HK-2 (cell line): ENCODE results near the gene CCDC169.
"Not testable (repeated sequence)": the region's sequence is repeated elsewhere in the genome, so short reads cannot be mapped to it uniquely, and the experiment has no call there.

ENCODE experiments used
- DNase-seq: peaks from one replicate; pipeline ENCODE4 v3.0.0-alpha.2; 2018; ENCODE audit not compliant: unreplicated experiment

CCDC169 gene

GRCh38 chr13:36297366-36298338, at the start of gene CCDC169:
Gene CCDC169, minus strand, starts transcription at chr13:36297814. Its CDS starts 95 bp downstream, at chr13:36297719.
- DNase-seq, result peak; percentile 66

DNA sequence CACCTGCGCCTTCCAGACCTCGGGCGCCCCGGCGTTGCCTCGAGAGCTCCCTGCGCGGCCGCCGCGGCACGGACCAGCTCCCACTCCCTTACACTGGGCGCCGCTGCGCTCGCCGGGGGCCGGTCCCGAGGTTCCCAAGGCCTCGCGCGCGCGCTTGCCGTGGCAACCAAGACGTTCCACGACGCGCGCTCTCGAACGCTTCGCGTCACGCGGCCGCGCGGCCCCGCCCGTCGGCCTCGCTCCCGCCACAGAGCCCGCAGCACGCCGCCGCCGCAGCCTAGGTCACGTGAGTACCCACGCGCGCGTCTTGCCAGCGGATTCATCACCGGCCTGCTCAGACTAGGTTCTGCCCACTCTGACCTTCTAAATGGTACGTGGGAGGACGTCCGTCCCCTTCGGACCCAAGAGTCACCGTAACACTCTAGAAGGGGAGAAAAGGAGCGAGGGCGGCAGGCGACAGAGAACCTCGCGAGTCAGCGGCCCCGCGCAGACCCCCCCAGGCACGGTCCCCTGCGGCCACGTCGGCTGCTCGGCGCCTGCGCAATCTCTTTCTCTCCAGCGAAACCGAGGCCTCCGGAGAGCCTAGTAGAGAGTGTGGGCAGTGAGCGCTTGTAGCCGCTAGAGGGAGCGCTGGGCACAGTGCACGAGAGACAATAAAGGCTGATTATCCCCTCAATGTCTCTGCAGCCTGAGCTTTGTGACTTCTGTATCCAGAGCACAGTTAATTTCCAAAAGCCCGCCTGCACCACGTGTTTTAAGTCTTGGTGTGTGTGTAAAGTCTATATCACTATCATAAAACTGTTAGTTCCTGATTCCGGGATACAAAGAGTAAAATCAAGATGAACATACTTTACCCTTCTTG, 48.8 kb upstream of the CCDC169 start, which contains the start of gene SPART:
SPART (minus strand) TSS at position 173 of the 862 bp plus-strand sequence. CDS start 10,564 bp downstream, outside the sequence.
- peak; percentile 88 for DNase-seq

DNA sequence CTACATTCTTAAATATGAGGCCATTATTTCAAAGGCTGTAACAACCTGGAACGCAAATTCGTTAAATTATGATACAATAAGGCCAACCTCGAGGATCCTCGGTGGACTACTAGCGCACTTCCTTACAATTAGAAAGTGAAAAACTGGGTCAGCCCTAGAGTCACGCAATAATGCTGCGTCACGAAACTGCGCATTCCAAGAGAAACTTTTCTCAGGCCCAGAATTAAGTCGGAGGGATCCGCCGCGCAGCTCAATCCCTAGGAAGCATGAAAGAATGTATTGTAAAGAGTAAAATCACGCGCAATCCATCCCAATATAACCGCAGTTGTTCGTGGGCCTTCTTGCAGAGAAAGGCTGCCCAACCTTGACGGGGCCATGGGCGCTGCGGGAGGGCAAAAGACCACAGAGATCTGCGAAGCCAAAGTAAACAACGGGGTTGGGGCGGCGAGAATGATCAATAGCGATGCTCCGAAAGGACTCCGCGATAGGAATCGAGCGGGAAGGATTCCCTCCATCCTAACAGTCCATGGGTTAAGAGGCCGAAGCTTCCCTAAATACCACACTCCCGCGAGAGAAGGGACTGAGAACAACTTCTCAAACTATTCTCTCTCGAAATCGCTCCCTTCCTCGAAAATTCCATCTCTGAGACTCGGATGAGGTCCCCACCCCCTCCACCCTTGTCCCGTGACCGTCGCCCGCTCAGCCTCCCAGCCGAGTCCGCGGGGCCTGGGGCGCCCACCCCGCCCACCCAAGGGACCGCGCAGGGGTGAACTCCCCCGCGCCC, 48.0 kb upstream of the CCDC169 start:
- DNase-seq, result peak; percentile 44

DNA sequence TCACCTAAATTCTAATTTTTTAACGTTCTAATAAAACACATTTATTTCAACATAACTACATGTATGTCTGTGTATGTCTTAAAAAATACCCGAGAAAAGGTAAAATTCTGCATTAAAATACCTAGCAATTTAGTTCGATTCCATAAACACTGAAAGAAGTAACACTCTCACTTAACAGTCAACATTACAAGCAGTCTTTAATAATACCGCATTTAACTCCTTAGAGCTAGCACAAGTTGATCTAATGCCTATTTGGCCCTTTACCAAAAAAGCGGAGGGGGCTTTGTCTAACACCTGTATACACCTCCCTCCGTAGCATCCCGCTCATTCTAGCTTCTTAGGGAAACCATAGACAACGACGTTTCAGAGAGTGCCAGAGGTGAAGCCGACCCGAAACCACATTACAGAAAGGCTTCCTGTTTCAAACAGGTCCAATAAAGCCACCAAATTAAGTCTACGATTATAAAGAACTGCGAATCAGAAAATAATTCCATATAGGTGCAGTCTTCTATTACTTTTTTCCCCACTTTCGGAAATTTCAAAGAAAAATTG, 47.3 kb upstream of the CCDC169 start:
- DNase-seq, result peak; percentile 5

GRCh38 chr13:36344173-36344572, 46.6 kb upstream of the CCDC169 start:
- DNase-seq, result no peak

- no peak for DNase-seq
These were observed 46.2 kb upstream of the CCDC169 start for GRCh38 chr13:36343766-36344165.

- no peak for DNase-seq
These were observed 45.1 kb upstream of the CCDC169 start for GRCh38 chr13:36342715-36343114.

DNA sequence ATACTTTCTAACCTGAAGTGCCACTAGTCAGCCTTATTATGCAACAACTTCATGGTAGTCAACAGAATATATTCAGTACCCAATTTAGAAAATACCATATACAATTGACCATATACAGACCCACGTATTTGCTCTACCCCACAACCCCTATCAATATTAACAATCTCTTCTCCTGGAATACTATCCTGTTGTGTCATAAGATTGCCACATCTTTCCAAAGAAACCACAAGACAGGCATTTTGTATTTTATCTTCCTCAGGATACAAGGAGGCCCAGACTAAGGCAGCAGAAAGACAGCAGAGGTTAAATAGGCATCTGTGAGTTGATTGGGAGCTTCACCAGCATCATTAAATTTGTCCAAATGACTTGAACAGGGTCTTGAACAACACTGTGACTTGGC, 44.1 kb upstream of the CCDC169 start:
- DNase-seq, result no peak

GRCh38 chr13:36339600-36340155, 42.1 kb upstream of the CCDC169 start:
- no peak for DNase-seq

DNA sequence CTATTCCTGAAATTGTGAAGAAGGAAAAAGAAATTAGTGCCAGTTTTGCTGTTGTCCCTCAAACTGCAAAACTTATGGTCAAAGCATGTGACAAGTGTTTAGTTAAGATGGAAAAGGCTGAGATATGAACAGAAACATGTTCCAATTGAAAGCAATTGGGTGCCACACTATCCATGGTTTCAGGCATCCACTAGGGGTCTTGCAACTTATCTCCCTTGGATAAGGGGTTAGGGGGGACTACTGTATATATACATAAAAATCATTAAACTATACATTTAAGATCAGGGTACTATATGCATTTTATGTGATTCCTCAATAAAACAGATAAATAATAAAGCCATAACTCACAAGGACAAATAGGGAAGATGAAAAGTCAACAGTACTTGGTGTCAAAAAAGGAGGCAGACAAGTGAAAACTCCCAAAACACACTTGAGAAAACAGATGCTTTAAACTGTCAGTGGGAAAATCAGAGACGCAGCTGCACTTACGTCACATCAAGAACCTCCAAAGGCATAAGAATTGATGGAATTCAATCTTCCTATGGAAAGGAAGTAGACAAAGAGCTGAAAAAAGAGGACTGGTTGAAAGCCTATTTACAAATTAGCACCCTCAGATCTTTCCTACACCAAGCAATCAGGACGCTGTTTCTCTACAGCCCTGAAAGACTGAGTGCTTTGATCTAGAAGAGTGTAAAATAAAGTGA, 40.5 kb upstream of the CCDC169 start:
- no peak for DNase-seq

GRCh38 chr13:36332986-36333385, 35.4 kb upstream of the CCDC169 start:
- no peak for DNase-seq

GRCh38 chr13:36332255-36332654, 34.6 kb upstream of the CCDC169 start:
- not testable (repeated sequence) for DNase-seq

- no peak for DNase-seq
These were observed 33.7 kb upstream of the CCDC169 start for GRCh38 chr13:36331280-36331679.

GRCh38 chr13:36329361-36329760, 31.7 kb upstream of the CCDC169 start:
- no peak for DNase-seq

DNA sequence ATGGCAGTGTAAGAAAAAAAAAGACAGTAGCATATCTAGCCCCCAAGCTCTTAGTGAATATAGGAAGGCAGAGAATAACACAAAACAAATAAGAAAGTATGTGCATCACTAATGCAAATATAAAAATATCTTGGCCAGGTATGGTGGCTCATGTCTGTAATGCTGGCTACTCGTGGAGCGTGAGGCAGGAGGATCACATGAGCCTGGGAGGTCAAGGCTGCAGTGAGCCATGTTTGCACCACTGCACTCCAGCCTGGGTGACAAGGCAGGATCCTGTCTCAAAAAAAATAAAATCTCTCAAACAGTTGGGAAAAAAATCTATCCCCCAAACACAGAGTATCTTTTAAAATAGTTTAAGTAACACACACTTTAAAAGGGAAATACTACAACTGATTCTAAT, 31.2 kb upstream of the CCDC169 start:
- DNase-seq, result no peak

DNA sequence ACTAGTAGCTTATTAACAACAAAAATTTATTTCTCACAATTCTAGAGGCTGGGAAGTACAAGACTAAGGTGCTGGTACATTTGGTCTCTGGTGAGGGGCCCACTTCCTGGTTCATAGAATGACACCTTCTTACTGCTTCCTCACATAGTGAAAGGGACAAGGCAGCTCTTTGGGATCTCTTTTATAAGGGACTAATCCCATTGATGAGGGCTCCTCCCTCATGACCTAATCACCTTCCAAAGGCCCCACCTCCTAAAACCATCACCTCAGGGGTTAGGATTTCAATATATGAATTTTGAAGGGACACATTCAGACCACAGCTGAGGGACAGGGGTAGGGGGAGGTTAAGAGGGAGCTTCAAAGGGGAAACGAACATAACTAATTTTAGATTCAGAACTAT, 28.3 kb upstream of the CCDC169 start:
- no peak for DNase-seq

DNA sequence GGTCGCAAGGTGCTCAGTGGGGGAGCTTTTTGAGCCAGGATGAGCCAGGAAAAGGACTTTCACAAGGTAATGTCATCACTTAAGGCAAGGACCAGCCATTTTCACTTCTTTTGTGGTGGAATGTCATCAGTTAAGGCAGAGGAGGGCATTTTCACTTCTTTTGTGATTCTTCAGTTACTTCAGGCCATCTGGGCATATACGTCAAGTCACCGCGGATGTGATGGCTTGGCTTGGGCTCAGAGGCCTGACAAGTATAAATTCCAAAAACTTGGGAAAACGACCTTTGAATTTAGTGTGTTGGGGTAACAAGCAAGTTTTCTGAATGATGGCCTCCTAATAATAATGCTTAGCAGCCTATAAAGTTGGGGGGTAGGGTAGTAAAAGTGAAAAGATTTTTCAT, 27.3 kb upstream of the CCDC169 start:
- not testable (repeated sequence) for DNase-seq

GRCh38 chr13:36323951-36324566, 26.4 kb upstream of the CCDC169 start:
- DNase-seq, result no peak

DNA sequence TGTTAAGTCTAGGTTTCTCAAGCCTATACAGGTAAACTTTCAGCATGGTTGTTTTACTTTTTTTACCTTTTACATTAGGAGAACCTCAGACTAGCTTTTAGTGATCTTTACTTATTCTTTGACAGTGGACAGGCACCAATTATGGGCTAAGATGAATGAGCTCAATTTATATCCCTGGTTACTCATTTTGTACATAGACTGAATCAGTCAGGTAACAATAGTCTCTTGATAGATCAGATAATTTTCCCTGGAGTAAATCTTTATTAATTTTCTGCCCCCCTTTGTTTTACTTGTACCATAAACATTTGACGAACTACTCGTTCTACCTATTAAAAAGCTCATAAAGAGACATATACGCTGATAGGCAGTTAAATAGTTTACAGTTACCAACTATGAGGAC, 25.8 kb upstream of the CCDC169 start:
- DNase-seq, result no peak

DNA sequence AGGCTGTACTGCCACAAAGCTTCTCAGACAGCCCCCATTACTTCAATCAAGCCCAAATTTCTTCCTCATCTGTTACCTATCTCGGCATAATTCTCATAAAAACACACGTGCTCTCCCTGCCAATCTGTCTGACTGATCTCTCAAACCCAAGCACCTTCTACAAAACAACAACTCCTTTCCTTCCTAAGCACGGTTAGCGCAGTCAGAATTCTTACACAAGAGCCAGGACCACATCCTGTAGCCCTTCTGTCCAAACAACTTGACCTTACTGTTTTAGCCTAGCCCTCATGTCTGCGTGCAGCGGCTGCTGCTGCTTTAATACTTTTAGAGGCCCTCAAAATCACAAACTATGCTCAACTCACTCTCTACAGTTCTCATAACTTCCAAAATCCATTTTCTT, 22.2 kb upstream of the CCDC169 start:
- not testable (repeated sequence) for DNase-seq
